ENCODE results near the gene KLK11. TPM values are rescaled to one million over a fixed set of nuclear protein-coding genes. Genes with fewer than 3 reads are reported as not detected.
A peak's percentile ranks its signal among the peaks of the same experiment; 100 is the strongest.

The KLK11 gene
- total RNA-seq, 1 donor = not detected

DNA sequence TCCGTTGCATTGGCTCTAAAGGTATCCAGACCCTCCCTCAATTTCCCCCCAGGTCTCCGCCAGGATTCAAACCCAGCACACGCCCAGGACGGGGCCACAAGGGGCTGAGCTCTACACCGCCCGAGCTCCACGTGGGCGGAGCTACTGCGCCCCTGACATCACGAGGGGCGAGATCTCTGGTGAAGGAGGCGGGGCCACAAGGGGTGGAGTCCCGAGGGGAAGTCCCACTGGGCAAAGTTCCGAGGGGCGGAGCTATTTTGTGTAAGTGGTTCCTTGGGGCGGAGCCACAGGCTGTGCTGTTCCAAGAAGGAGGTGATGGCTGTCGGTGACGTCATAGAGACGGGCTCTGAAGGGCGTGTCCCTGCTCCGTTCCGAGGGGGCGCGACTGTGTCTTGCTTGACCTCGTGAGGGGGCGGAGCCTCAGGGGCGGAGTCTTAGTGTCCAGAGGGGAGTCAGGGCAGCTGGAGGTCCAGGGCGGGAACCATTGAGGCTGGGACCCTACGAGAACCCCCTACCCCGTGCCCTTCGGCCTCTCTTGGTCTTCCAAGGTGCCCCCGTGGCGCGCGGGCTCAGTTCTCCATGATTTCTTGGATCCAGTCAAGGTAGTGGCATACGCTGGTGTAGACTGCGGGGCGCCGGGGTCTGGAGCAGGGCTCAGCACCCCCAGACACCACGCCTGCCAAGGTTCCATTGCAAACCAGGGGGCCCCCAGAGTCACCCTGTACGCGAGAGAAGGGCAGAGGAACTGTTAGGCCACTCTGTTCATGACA is 23.7 kb downstream of the KLK11 start:
- no peak overlapping the region for H2AFZ ChIP-seq (ENCODE audit: low read length)
- DNase-seq (ENCODE audit: insufficient read length, low spot score, missing footprints) = peak; percentile 62

DNA sequence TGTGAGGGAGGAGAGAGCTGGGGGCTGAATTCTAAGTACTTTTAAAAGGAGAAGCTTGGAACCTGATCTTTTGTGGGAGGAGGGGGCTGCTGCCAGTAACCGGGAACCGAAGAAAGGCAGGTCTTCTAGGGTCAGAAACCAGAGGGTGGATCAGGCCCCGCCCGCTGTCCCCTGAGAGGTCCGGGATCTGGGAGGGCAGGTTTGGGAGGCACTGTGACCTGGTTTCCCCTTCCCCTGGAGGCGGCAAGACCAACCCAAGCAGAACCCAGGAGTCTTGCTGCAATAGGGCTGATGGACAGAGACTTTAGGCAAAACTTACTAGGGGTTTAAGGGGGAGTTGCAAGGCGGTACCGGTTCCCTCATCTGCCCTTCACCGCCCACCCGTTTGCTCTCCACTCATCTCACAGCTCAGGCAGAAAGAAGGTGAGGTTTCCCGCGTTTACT is 24.3 kb downstream of the KLK11 start:
- Histone ChIP-seq H2AFZ (ENCODE audit: low read length) (no peak overlapping the region), H3K36me3 (ENCODE audit: insufficient read depth, low read length) (no peaks in the 10 kb centered on the region), H3K4me3 (ENCODE audit: insufficient read depth, low read length) (no peak overlapping the region), H3K79me2 (ENCODE audit: insufficient read depth, low read length) (no peaks in the 10 kb centered on the region), H3K4me2 (ENCODE audit: insufficient read depth, low read length) (no peak overlapping the region), H3K9me3 (ENCODE audit: low read depth, low read length) (no peaks in the 10 kb centered on the region), H4K20me1 (ENCODE audit: insufficient read depth, low read length) (no peaks in the 10 kb centered on the region), H3K27ac (ENCODE audit: low read depth, low read length) (no peak overlapping the region), H3K27me3 (ENCODE audit: insufficient read depth, low read length) (no peaks in the 10 kb centered on the region), H3K4me1 (ENCODE audit: insufficient read depth, low read length) (no peaks in the 10 kb centered on the region)
- peak; percentile 53 for DNase-seq (ENCODE audit: insufficient read length, low spot score, missing footprints)
- TF ChIP-seq, protein P1, sequence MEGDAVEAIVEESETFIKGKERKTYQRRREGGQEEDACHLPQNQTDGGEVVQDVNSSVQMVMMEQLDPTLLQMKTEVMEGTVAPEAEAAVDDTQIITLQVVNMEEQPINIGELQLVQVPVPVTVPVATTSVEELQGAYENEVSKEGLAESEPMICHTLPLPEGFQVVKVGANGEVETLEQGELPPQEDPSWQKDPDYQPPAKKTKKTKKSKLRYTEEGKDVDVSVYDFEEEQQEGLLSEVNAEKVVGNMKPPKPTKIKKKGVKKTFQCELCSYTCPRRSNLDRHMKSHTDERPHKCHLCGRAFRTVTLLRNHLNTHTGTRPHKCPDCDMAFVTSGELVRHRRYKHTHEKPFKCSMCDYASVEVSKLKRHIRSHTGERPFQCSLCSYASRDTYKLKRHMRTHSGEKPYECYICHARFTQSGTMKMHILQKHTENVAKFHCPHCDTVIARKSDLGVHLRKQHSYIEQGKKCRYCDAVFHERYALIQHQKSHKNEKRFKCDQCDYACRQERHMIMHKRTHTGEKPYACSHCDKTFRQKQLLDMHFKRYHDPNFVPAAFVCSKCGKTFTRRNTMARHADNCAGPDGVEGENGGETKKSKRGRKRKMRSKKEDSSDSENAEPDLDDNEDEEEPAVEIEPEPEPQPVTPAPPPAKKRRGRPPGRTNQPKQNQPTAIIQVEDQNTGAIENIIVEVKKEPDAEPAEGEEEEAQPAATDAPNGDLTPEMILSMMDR (IDR thresholded peaks at IDR 0.05; ENCODE audit: extremely low read depth, low read depth, low read length) = no peak

More for the DNA sequence above, 23.7 kb downstream of the KLK11 start:
- Histone ChIP-seq H3K9me3 (ENCODE audit: low read depth, low read length) (no peaks in the 10 kb centered on the region), H3K4me3 (ENCODE audit: insufficient read depth, low read length) (no peak overlapping the region), H3K27ac (ENCODE audit: low read depth, low read length) (no peak overlapping the region), H4K20me1 (ENCODE audit: insufficient read depth, low read length) (no peaks in the 10 kb centered on the region), H3K79me2 (ENCODE audit: insufficient read depth, low read length) (no peaks in the 10 kb centered on the region), H3K4me1 (ENCODE audit: insufficient read depth, low read length) (no peaks in the 10 kb centered on the region), H3K27me3 (ENCODE audit: insufficient read depth, low read length) (no peaks in the 10 kb centered on the region), H3K4me2 (ENCODE audit: insufficient read depth, low read length) (no peak overlapping the region), H3K36me3 (ENCODE audit: insufficient read depth, low read length) (no peaks in the 10 kb centered on the region)
- TF ChIP-seq, protein P1 (IDR thresholded peaks at IDR 0.05; ENCODE audit: extremely low read depth, low read depth, low read length) = no peak

DNA sequence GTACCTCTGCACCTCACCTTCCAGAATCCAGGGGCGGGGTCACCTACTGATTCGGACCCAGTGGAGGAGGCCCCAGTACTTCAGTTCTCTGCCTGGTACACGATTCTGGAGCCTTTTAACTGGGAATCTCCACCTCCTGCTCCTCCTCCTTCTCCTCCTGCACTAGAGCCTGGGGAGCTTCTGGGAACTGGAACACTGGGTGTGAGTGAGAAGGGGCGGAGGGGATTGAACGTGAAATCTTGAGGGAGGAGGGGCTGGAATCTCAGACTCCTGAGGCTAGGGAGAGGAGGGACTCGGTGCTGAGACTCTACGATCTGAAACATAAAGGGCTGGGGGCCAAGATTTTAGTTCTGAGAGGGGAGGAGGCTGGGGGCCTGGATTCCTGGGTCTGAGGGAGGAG is 24.9 kb downstream of the KLK11 start, which contains the start of gene KLK8:
Gene KLK8, minus strand, starts transcription at position 90 of the 400 bp plus-strand sequence. CDS start 437 bp downstream, outside the sequence.
- no peak within 1 kb of the TSS for H3K4me2 ChIP-seq (ENCODE audit: insufficient read depth, low read length)
- no peak within 1 kb of the TSS for H3K4me3 ChIP-seq (ENCODE audit: insufficient read depth, low read length)
- no peak within 1 kb of the TSS for H3K27ac ChIP-seq (ENCODE audit: low read depth, low read length)
- H3K36me3 ChIP-seq (ENCODE audit: insufficient read depth, low read length) = no peaks in the 10 kb centered on the region
- H3K79me2 ChIP-seq (ENCODE audit: insufficient read depth, low read length) = no peaks in the 10 kb centered on the region
- TF ChIP-seq, protein P1 (IDR thresholded peaks at IDR 0.05; ENCODE audit: extremely low read depth, low read depth, low read length) = no peak
- no peaks in the 10 kb centered on the region for H3K27me3 ChIP-seq (ENCODE audit: insufficient read depth, low read length)
- H3K9me3 ChIP-seq (ENCODE audit: low read depth, low read length) = no peaks in the 10 kb centered on the region
- DNase-seq (ENCODE audit: insufficient read length, low spot score, missing footprints) = peak; percentile 43
- H4K20me1 ChIP-seq (ENCODE audit: insufficient read depth, low read length) = no peaks in the 10 kb centered on the region
- no peak within 1 kb of the TSS for H2AFZ ChIP-seq (ENCODE audit: low read length)
- no peaks in the 10 kb centered on the region for H3K4me1 ChIP-seq (ENCODE audit: insufficient read depth, low read length)

DNA sequence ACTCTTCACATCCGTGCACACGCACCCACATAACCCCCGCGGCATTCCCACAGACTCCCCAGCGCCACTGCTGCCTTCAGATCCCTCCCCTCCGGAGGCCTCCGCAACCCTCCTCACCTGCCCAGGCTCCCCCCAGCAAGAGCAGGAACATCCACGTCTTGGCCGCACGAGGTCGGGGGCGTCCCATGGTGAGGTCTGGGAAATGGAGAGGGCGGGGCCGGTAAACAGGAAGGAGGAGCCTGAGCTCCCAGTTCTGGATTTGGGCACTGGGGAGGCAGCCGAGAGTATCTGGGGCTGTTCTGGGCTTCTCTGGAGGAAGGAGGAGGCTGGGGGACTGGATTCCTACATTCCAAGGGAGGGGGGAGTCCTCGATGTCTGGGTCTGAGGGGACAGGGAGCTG is 25.4 kb downstream of the KLK11 start:
- TF ChIP-seq, protein P1 (IDR thresholded peaks at IDR 0.05; ENCODE audit: extremely low read depth, low read depth, low read length) = no peak
- H3K4me1 ChIP-seq (ENCODE audit: insufficient read depth, low read length) = no peaks in the 10 kb centered on the region

More for the DNA sequence above, 25.4 kb downstream of the KLK11 start:
- Histone ChIP-seq H3K27ac (ENCODE audit: low read depth, low read length) (no peak overlapping the region), H3K9me3 (ENCODE audit: low read depth, low read length) (no peaks in the 10 kb centered on the region), H3K4me2 (ENCODE audit: insufficient read depth, low read length) (no peak overlapping the region), H3K36me3 (ENCODE audit: insufficient read depth, low read length) (no peaks in the 10 kb centered on the region), H2AFZ (ENCODE audit: low read length) (no peak overlapping the region), H4K20me1 (ENCODE audit: insufficient read depth, low read length) (no peaks in the 10 kb centered on the region), H3K79me2 (ENCODE audit: insufficient read depth, low read length) (no peaks in the 10 kb centered on the region), H3K4me3 (ENCODE audit: insufficient read depth, low read length) (no peak overlapping the region), H3K27me3 (ENCODE audit: insufficient read depth, low read length) (no peaks in the 10 kb centered on the region)
- DNase-seq (ENCODE audit: insufficient read length, low spot score, missing footprints) = no peak
